HUES64 (cell line): ENCODE measurements around the gene MSANTD1.

Source experiments
- H3K27ac ChIP-seq: 2 replicates; pipeline ENCODE4 v1.7.0; 2013; ENCODE audit warnings: low read depth, low read length, inconsistent platforms
- H3K27me3 ChIP-seq: 2 replicates; pipeline ENCODE4 v1.6.1; 2013; ENCODE audit warnings: mild to moderate bottlenecking, low read length; ENCODE audit not compliant: insufficient read depth
- H3K36me3 ChIP-seq: 2 replicates; pipeline ENCODE4 v1.6.1; 2013; ENCODE audit warnings: mild to moderate bottlenecking, low read length; ENCODE audit not compliant: insufficient read depth
- H3K4me1 ChIP-seq: 2 replicates; pipeline ENCODE4 v1.6.1; 2013; ENCODE audit warnings: mild to moderate bottlenecking, low read length, moderate library complexity; ENCODE audit not compliant: insufficient read depth
- H3K4me3 ChIP-seq: 2 replicates; pipeline ENCODE4 v1.5.1; 2013; ENCODE audit warnings: mild to moderate bottlenecking, low read length, moderate library complexity
- H3K9ac ChIP-seq: 2 replicates; pipeline ENCODE4 v1.6.1; 2013; ENCODE audit warnings: mild to moderate bottlenecking, low read depth, low read length
- H3K9me3 ChIP-seq: 2 replicates; pipeline ENCODE4 v1.6.1; 2013; ENCODE audit warnings: low read depth, low read length; ENCODE audit not compliant: insufficient read depth
- whole genome bisulfite sequencing: fragments of 150-250, 120-280 bp; methylation state at CpG from one replicate; pipeline ENCODE4 v1.1.7; 2013; ENCODE audit warnings: missing lambda C conversion rate; 5-methylcytosine and 5-hydroxymethylcytosine counted together

The MSANTD1 gene

GRCh38 chr4:3271131-3271530 lies 22.2 kb downstream of the MSANTD1 start:
- WGBS, result 88% methylated on average over 14 of the region's 14 CpGs
- no peaks in the 10 kb centered on the region for H3K36me3 ChIP-seq

GRCh38 chr4:3276986-3277385 lies 28.0 kb downstream of the MSANTD1 start:
- Histone ChIP-seq H3K27me3 (no peaks in the 10 kb centered on the region), H3K9me3 (0 out of 2 replicates have a peak, but pooled peaks cover 5% of the 10 kb centered on the region), H3K27ac (no peak overlapping the region), H3K4me3 (no peak overlapping the region), H3K36me3 (no peaks in the 10 kb centered on the region), H3K9ac (no peak overlapping the region), H3K4me1 (no peaks in the 10 kb centered on the region)
- WGBS, result 90% methylated on average over 9 of the region's 9 CpGs

More at GRCh38 chr4:3271131-3271530, 22.2 kb downstream of the MSANTD1 start:
- H3K4me1 ChIP-seq, result no peaks in the 10 kb centered on the region
- H3K27me3 ChIP-seq, result no peaks in the 10 kb centered on the region
- H3K9ac ChIP-seq, result no peak overlapping the region
- no peak overlapping the region for H3K4me3 ChIP-seq
- H3K9me3 ChIP-seq, result no peaks in the 10 kb centered on the region
- H3K27ac ChIP-seq, result no peak overlapping the region

- no peaks in the 10 kb centered on the region for H3K27me3 ChIP-seq
- no peak overlapping the region for H3K9ac ChIP-seq
- WGBS, result 72% methylated on average over 3 of the region's 3 CpGs
- H3K4me1 ChIP-seq, result no peaks in the 10 kb centered on the region
- 0 out of 2 replicates have a peak, but pooled peaks cover 5% of the 10 kb centered on the region for H3K9me3 ChIP-seq
- H3K27ac ChIP-seq, result no peak overlapping the region
- H3K36me3 ChIP-seq, result no peaks in the 10 kb centered on the region
- no peak overlapping the region for H3K4me3 ChIP-seq
These were observed 31.5 kb downstream of the MSANTD1 start for GRCh38 chr4:3280466-3280865.

- no peaks in the 10 kb centered on the region for H3K4me1 ChIP-seq
These were observed 34.5 kb downstream of the MSANTD1 start for GRCh38 chr4:3283483-3283882.

GRCh38 chr4:3283916-3284315 lies 35.0 kb downstream of the MSANTD1 start:
- Histone ChIP-seq H3K9ac (no peak overlapping the region), H3K4me3 (no peak overlapping the region), H3K9me3 (0 out of 2 replicates have a peak, but pooled peaks cover 5% of the 10 kb centered on the region), H3K27me3 (no peaks in the 10 kb centered on the region), H3K36me3 (no peaks in the 10 kb centered on the region), H3K27ac (no peak overlapping the region), H3K4me1 (no peaks in the 10 kb centered on the region)
- 92% methylated on average over 13 of the region's 13 CpGs for WGBS

More at GRCh38 chr4:3283483-3283882, 34.5 kb downstream of the MSANTD1 start:
- no peak overlapping the region for H3K9ac ChIP-seq
- H3K36me3 ChIP-seq, result no peaks in the 10 kb centered on the region
- 94% methylated on average over 6 of the region's 6 CpGs for WGBS
- H3K27ac ChIP-seq, result no peak overlapping the region
- no peak overlapping the region for H3K4me3 ChIP-seq
- H3K27me3 ChIP-seq, result no peaks in the 10 kb centered on the region
- H3K9me3 ChIP-seq, result 0 out of 2 replicates have a peak, but pooled peaks cover 5% of the 10 kb centered on the region

- no peak overlapping the region for H3K9ac ChIP-seq
- no peaks in the 10 kb centered on the region for H3K36me3 ChIP-seq
- 94% methylated on average over 24 of the region's 24 CpGs for WGBS
- H3K27me3 ChIP-seq, result peaks cover under 1% of the 10 kb centered on the region; the same call in 1 of the 2 replicates
- no peaks in the 10 kb centered on the region for H3K4me1 ChIP-seq
- H3K9me3 ChIP-seq, result 0 out of 2 replicates have a peak, but pooled peaks cover 5% of the 10 kb centered on the region
- no peak overlapping the region for H3K27ac ChIP-seq
- no peak overlapping the region for H3K4me3 ChIP-seq
These were observed 36.0 kb downstream of the MSANTD1 start for GRCh38 chr4:3284734-3285557.

GRCh38 chr4:3285558-3286334 lies 36.8 kb downstream of the MSANTD1 start:
- H3K27me3 ChIP-seq, result peaks cover 8% of the 10 kb centered on the region
- H3K4me1 ChIP-seq, result no peaks in the 10 kb centered on the region
- H3K27ac ChIP-seq, result no peak overlapping the region
- 0 out of 2 replicates have a peak, but pooled peaks cover 5% of the 10 kb centered on the region for H3K9me3 ChIP-seq
- no peaks in the 10 kb centered on the region for H3K36me3 ChIP-seq
- WGBS, result 90% methylated on average over 38 of the region's 38 CpGs
- H3K4me3 ChIP-seq, result no peak overlapping the region
- H3K9ac ChIP-seq, result no peak overlapping the region

- 0 out of 2 replicates have a peak, but pooled peaks cover 4% of the 10 kb centered on the region for H3K9me3 ChIP-seq
- H3K27ac ChIP-seq, result no peak overlapping the region
- peaks cover 4% of the 10 kb centered on the region; the same call in 1 of the 2 replicates for H3K4me1 ChIP-seq
- H3K4me3 ChIP-seq, result no peak overlapping the region
- WGBS, result 88% methylated on average over 32 of the region's 32 CpGs
- peaks cover 14% of the 10 kb centered on the region for H3K27me3 ChIP-seq
- H3K9ac ChIP-seq, result no peak overlapping the region
- H3K36me3 ChIP-seq, result no peaks in the 10 kb centered on the region
These were observed 37.6 kb downstream of the MSANTD1 start for GRCh38 chr4:3286335-3287175.

GRCh38 chr4:3287271-3287971 lies 38.5 kb downstream of the MSANTD1 start:
- Histone ChIP-seq H3K27me3 (peaks cover 18% of the 10 kb centered on the region), H3K9me3 (no peaks in the 10 kb centered on the region), H3K9ac (no peak overlapping the region), H3K36me3 (no peaks in the 10 kb centered on the region), H3K4me3 (no peak overlapping the region), H3K4me1 (peaks cover 4% of the 10 kb centered on the region; the same call in 1 of the 2 replicates), H3K27ac (no peak overlapping the region)
- WGBS, result 92% methylated on average over 11 of the region's 14 CpGs

- Histone ChIP-seq H3K4me3 (no peak overlapping the region), H3K9me3 (no peaks in the 10 kb centered on the region), H3K9ac (no peak overlapping the region), H3K27ac (no peak overlapping the region), H3K4me1 (peaks cover 4% of the 10 kb centered on the region; the same call in 1 of the 2 replicates), H3K36me3 (no peaks in the 10 kb centered on the region), H3K27me3 (peaks cover 18% of the 10 kb centered on the region)
- 93% methylated on average over 24 of the region's 24 CpGs for WGBS
These were observed 39.1 kb downstream of the MSANTD1 start for GRCh38 chr4:3287972-3288570.
